Measurements from ENCODE around the gene RAP1GAP. TPM values are rescaled to one million over a fixed set of nuclear protein-coding genes. Genes with fewer than 3 reads are reported as not detected.

RAP1GAP gene
- total RNA-seq, 1 experiment from 2014 or later = 13.4 TPM

GRCh38 chr1:21596174-21596573 is 73.0 kb downstream of the RAP1GAP start:
- ATAC-seq = no peak
- Histone ChIP-seq H3K27me3 (ENCODE audit: insufficient read depth, low read length) (no peaks in the 10 kb centered on the region), H4K20me1 (ENCODE audit: insufficient read depth) (no peaks in the 10 kb centered on the region), H3K27ac (ENCODE audit: low read depth, low read length) (no peak overlapping the region), H3K4me1 (ENCODE audit: control insufficient read depth in 1 of 2, insufficient read depth in 2 of 2, low read length in 2 of 2) (peaks cover 7 to 13% of the 10 kb centered on the region in 2 experiments; a peak in 3 of 4 replicates), H3K4me3 (replicated peaks in 1 of 2; ENCODE audit: low read depth in 1 of 2, low read length in 2 of 2) (no peak overlapping the region), H3K9me2 (ENCODE audit: insufficient read depth) (no peaks in the 10 kb centered on the region), H3K79me2 (ENCODE audit: insufficient read depth, low read length) (no peaks in the 10 kb centered on the region), H3K9me3 (ENCODE audit: control insufficient read depth in 1 of 2, insufficient read depth in 1 of 2, low read depth in 1 of 2, low read length in 2 of 2) (no peaks in the 10 kb centered on the region), H3K4me2 (ENCODE audit: low read length) (no peak overlapping the region), H3K36me3 (ENCODE audit: control insufficient read depth in 1 of 2, insufficient read depth in 2 of 2, low read length in 2 of 2) (no peaks in the 10 kb centered on the region), H3K9ac (ENCODE audit: low read length) (no peak overlapping the region), H2AFZ (ENCODE audit: low read depth, low read length, poor library complexity, severe bottlenecking) (no peak overlapping the region)
- TF ChIP-seq, protein P1, sequence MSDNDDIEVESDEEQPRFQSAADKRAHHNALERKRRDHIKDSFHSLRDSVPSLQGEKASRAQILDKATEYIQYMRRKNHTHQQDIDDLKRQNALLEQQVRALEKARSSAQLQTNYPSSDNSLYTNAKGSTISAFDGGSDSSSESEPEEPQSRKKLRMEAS (IDR thresholded peaks at IDR 0.05) = no peak
- TF ChIP-seq SP1 (IDR thresholded peaks at IDR 0.05; ENCODE audit: low read depth) = no peak
- no peak for TF ChIP-seq EZH2 (IDR thresholded peaks at IDR 0.05)
- no peak for TF ChIP-seq POLR2A (IDR thresholded peaks at IDR 0.05; ENCODE audit: borderline replicate concordance, extremely low read depth, insufficient read depth, insufficient read length)
- no peak for TF ChIP-seq SIN3A (IDR thresholded peaks at IDR 0.05; ENCODE audit: low read depth)
- TF ChIP-seq, protein P2, sequence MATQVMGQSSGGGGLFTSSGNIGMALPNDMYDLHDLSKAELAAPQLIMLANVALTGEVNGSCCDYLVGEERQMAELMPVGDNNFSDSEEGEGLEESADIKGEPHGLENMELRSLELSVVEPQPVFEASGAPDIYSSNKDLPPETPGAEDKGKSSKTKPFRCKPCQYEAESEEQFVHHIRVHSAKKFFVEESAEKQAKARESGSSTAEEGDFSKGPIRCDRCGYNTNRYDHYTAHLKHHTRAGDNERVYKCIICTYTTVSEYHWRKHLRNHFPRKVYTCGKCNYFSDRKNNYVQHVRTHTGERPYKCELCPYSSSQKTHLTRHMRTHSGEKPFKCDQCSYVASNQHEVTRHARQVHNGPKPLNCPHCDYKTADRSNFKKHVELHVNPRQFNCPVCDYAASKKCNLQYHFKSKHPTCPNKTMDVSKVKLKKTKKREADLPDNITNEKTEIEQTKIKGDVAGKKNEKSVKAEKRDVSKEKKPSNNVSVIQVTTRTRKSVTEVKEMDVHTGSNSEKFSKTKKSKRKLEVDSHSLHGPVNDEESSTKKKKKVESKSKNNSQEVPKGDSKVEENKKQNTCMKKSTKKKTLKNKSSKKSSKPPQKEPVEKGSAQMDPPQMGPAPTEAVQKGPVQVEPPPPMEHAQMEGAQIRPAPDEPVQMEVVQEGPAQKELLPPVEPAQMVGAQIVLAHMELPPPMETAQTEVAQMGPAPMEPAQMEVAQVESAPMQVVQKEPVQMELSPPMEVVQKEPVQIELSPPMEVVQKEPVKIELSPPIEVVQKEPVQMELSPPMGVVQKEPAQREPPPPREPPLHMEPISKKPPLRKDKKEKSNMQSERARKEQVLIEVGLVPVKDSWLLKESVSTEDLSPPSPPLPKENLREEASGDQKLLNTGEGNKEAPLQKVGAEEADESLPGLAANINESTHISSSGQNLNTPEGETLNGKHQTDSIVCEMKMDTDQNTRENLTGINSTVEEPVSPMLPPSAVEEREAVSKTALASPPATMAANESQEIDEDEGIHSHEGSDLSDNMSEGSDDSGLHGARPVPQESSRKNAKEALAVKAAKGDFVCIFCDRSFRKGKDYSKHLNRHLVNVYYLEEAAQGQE (IDR thresholded peaks at IDR 0.05; ENCODE audit: low read depth) = no peak
- no peak for TF ChIP-seq ZBTB33 (IDR thresholded peaks at IDR 0.05; ENCODE audit: extremely low read depth, insufficient replicate concordance, low read length)
- TF ChIP-seq SRF (IDR thresholded peaks at IDR 0.05; ENCODE audit: low read depth) = no peak
- no peak for TF ChIP-seq ELF1 (IDR thresholded peaks at IDR 0.05; ENCODE audit: borderline replicate concordance, low read depth)
- TF ChIP-seq RAD21 (IDR thresholded peaks at IDR 0.05; ENCODE audit: low read depth) = no peak
- TF ChIP-seq YY1 (IDR thresholded peaks at IDR 0.05; ENCODE audit: extremely low read depth, insufficient replicate concordance, low read depth, low read length) = no peak
- TF ChIP-seq, protein P3, sequence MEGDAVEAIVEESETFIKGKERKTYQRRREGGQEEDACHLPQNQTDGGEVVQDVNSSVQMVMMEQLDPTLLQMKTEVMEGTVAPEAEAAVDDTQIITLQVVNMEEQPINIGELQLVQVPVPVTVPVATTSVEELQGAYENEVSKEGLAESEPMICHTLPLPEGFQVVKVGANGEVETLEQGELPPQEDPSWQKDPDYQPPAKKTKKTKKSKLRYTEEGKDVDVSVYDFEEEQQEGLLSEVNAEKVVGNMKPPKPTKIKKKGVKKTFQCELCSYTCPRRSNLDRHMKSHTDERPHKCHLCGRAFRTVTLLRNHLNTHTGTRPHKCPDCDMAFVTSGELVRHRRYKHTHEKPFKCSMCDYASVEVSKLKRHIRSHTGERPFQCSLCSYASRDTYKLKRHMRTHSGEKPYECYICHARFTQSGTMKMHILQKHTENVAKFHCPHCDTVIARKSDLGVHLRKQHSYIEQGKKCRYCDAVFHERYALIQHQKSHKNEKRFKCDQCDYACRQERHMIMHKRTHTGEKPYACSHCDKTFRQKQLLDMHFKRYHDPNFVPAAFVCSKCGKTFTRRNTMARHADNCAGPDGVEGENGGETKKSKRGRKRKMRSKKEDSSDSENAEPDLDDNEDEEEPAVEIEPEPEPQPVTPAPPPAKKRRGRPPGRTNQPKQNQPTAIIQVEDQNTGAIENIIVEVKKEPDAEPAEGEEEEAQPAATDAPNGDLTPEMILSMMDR (IDR thresholded peaks at IDR 0.05 in 2 of 3, conservative IDR thresholded peaks at IDR 0.05 in 1 of 3; ENCODE audit: borderline replicate concordance in 1 of 3, insufficient read depth in 1 of 3, low read depth in 2 of 3, low read length in 2 of 3) = no peak
- TF ChIP-seq CBX3 (IDR thresholded peaks at IDR 0.05; ENCODE audit: low read depth) = no peak
- no peak for TF ChIP-seq JUND (IDR thresholded peaks at IDR 0.05)
- no peak for TF ChIP-seq ATF3 (IDR thresholded peaks at IDR 0.05)
- no peak for TF ChIP-seq EGR1 (IDR thresholded peaks at IDR 0.05; ENCODE audit: low read depth)
- no peak for TF ChIP-seq FOSL1 (IDR thresholded peaks at IDR 0.05; ENCODE audit: low read depth)
- TF ChIP-seq POLR2AphosphoS5 (IDR thresholded peaks at IDR 0.05; ENCODE audit: low read depth, low read length) = no peak
- TF ChIP-seq ZFX (IDR thresholded peaks at IDR 0.05) = no peak
- TF ChIP-seq CEBPB (IDR thresholded peaks at IDR 0.05; ENCODE audit: low read depth) = no peak
- ChIA-PET CTCF (interaction anchor here (0.7 to 1.9 kb wide), 5 partner anchors 30 to 228 kb away, joined by 3 to 16 read pairs (median 3); partner anchors contain the start of gene ALPL), POLR2A (no interaction called here), RAD21 (ENCODE audit: low non-redundant PET in 1 of 2, low total read pairs in 2 of 2, uncharacterized antibody in 2 of 2, unreplicated experiment in 2 of 2) (interaction anchor here in 1 of 2 experiments (1.0 to 1.2 kb wide), 2 partner anchors 59 to 212 kb away, joined by 3 read pairs; no protein-coding TSS in a partner anchor)
- intact Hi-C loops (cut with micrococcal nuclease) = no loop called here
- no TSS peak for BruUV-seq (replicated peaks)
- DNase-seq (ENCODE audit: low read depth, low spot score) = no peak

Measured in HCT116 (cell line).